Heart left ventricle (tissue), 16 donors: ENCODE data around the gene CD74. TPM values are rescaled to one million over a fixed set of nuclear protein-coding genes. Genes with fewer than 3 reads are reported as not detected.
"Not testable (repeated sequence)": the region's sequence is repeated elsewhere in the genome, so short reads cannot be mapped to it uniquely, and the experiment has no call there.

Source experiments
- ATAC-seq, 4 donors: fragments of 200-7000 bp; cut with Tn5 transposase; one replicate each; pipeline ENCODE4 v1.9.1; 2020 to 2022; ENCODE audit warnings: moderate library complexity in 4 of 4, mild to moderate bottlenecking in 3 of 4, moderate number of reproducible peaks in 1 of 4
- DNase-seq, 5 donors: peaks; one replicate each; pipeline ENCODE4 v3.0.0-alpha.2; 2020
- H3K27ac ChIP-seq, 12 donors: fragments of 200-600 bp; sonication (generic) in 4 of 12; one replicate each; pipeline versions ENCODE4 v1.5.0 to v1.8.0; 2016 to 2022; ENCODE audit warnings: mild to moderate bottlenecking in 2 of 12
- H3K27me3 ChIP-seq, 9 donors: fragments of 200-600 bp; sonication (generic) in 2 of 9; one replicate each; pipeline versions ENCODE4 v1.5.1 to v1.8.0; 2016 to 2022; ENCODE audit warnings: mild to moderate bottlenecking in 3 of 9
- H3K36me3 ChIP-seq, 9 donors: fragments of 200-600 bp; sonication (generic) in 2 of 9; one replicate each; pipeline versions ENCODE4 v1.5.0 to v1.8.0; 2018 to 2022; ENCODE audit warnings: mild to moderate bottlenecking in 2 of 9
- H3K4me1 ChIP-seq, 12 donors: fragments of 200-600 bp; sonication (generic) in 4 of 12; one replicate each; pipeline versions ENCODE4 v1.5.0 to v1.8.0; 2016 to 2022; ENCODE audit warnings: mild to moderate bottlenecking in 3 of 12
- H3K4me3 ChIP-seq, 12 donors: fragments of 200-600 bp; sonication (generic) in 4 of 12; one replicate each; pipeline versions ENCODE4 v1.5.0 to v1.8.0; 2017 to 2022; ENCODE audit warnings: mild to moderate bottlenecking in 9 of 12, moderate library complexity in 4 of 12
- H3K9me3 ChIP-seq, 12 donors: fragments of 200-600 bp; sonication (generic) in 4 of 12; one replicate each; pipeline versions ENCODE4 v1.5.0 to v1.8.0; 2016 to 2022; ENCODE audit warnings: mild to moderate bottlenecking in 1 of 12
- CTCF ChIP-seq, 12 donors: fragments of 200-600 bp; sonication (generic) in 4 of 12; IDR thresholded peaks; one replicate each; pipeline versions ENCODE4 v1.5.0 to v1.8.0; 2018 to 2022; ENCODE audit warnings: antibody characterized with exemption in 12 of 12, mild to moderate bottlenecking in 5 of 12
- POLR2A ChIP-seq, 2 donors: fragments of 450-650 bp; IDR thresholded peaks; one replicate each; pipeline ENCODE4 v1.6.1; 2017; ENCODE audit warnings: antibody characterized with exemption in 2 of 2, mild to moderate bottlenecking in 2 of 2, moderate library complexity in 2 of 2
- WGBS, 4 donors: extraction: QIAGEN DNeasy Blood & Tissue Kit in 2 of 4; methylation state at CpG; one replicate each; pipeline versions ENCODE4 v1.1.5 to v1.1.7; 2013 to 2018; 5-methylcytosine and 5-hydroxymethylcytosine counted together
- intact Hi-C, 10 donors: fragments of 100-400 bp; cut with DNase I; formaldehyde crosslinking; loops; one replicate each; pipeline versions ENCODE4 v1.11.1 to v1.14.2; 2022
- polyA plus RNA-seq, 2 donors: library from polyadenylated mRNA; stranded (reverse); fragments of 200-250 nt; gene quantifications; one replicate each; pipeline ENCODE4 v1.2.3, GENCODE V29; 2013
- total RNA-seq, 9 donors: library from RNA; depleted of rRNA in 2 of 9; stranded (reverse); fragments of >200 nt in 2 of 9; fragmentation: NEBNext Ultra II Directional in 3 of 9; extraction: Animal tissue kit (Norgen Biotek cat#: 25700) in 3 of 9; gene quantifications; one replicate each; pipeline versions ENCODE4 v1.1.0 to v1.2.4, GENCODE V29; 2016 to 2023
- donor health status: ischemic (EF 13 %, LVEDD 7.1; RV severe dilation, severe dysfunction).
- donor health status: healthy with polysubstance abuse.
- donor health status: DM: no; HTN: yes; CAD: no.
- donor health status: DM: no; HTN: no; CAD: no.
- donor health status: ischemic (EF 25% LVEDD 6.9; RV normal size, moderate dysfunction).
- donor health status: ischemic (EF 25% LVEDD 5.7; RV mildly dilated, moderate dysfunction).
- donor health status: healthy.
- donor health status: DM: yes; HTN: yes; CAD: no.
- donor health status: ischemic (EF 35%, LVEDD 5.7; RV mildly dilated, moderate dysfunction).
- donor health status: nonischemic (EF 11% LVEDD 7.7; RV severe dilation, severe dysfunction).
- donor health status: DM: yes; HTN: yes; CAD: no.
- donor health status: PGD.
- donor health status: ischemic (EF 29% LVEDD 5.4; RV normal size, mild dysfunction).
- donor health status: nonischemic (EF 23%, LVEDD 6.1; RV moderate dilation, normal function).

Gene CD74
- total and polyA plus RNA-seq, 11 donors = 139 to 2,756 (median 290) TPM

GRCh38 chr5:150422758-150423157 lies 10.0 kb upstream of the CD74 start:
- ATAC-seq = no peak
- intact Hi-C loops = loop anchor here in 1 of 10 donors (10.0 kb wide), 1 partner anchor 388 kb away; no protein-coding TSS in a partner anchor
- Histone ChIP-seq H3K4me3 (no peak overlapping the region), H3K27me3 (no peaks in the 10 kb centered on the region), H3K9me3 (no peaks in the 10 kb centered on the region), H3K27ac (no peak overlapping the region), H3K36me3 (no peaks in the 10 kb centered on the region), H3K4me1 (peaks cover 0 to 3% (median 0%) of the 10 kb centered on the region in 12 donors)
- 65 to 81% (median 70%) methylated on average over 3 of the region's 3 CpGs for WGBS, 4 donors
- DNase-seq = no peak
- TF ChIP-seq POLR2A (IDR thresholded peaks at IDR 0.05) (no peak), CTCF (IDR thresholded peaks at IDR 0.05) (no peak)

GRCh38 chr5:150422075-150422474 lies 9.4 kb upstream of the CD74 start:
- intact Hi-C loops = loop anchor here in 1 of 10 donors (10.0 kb wide), 1 partner anchor 387 kb away; no protein-coding TSS in a partner anchor
- DNase-seq (no peak), ATAC-seq (no peak)
- Histone ChIP-seq H3K4me3 (no peak overlapping the region), H3K4me1 (no peaks in the 10 kb centered on the region), H3K27me3 (no peaks in the 10 kb centered on the region), H3K36me3 (no peaks in the 10 kb centered on the region), H3K27ac (no peak overlapping the region), H3K9me3 (no peaks in the 10 kb centered on the region)
- WGBS, 4 donors = 51 to 82% (median 61%) methylated on average over 3 to 4 of the region's 4 CpGs
- TF ChIP-seq CTCF (IDR thresholded peaks at IDR 0.05) (no peak), POLR2A (IDR thresholded peaks at IDR 0.05) (no peak)

- H3K27me3 ChIP-seq = no peaks in the 10 kb centered on the region
- H3K9me3 ChIP-seq = no peaks in the 10 kb centered on the region
- WGBS, 4 donors = 84 to 88% (median 87%) methylated on average over 7 of the region's 7 CpGs
- ATAC-seq = no peak
- intact Hi-C loops = loop anchor here in 1 of 10 donors (10.0 kb wide), 1 partner anchor 385 kb away; no protein-coding TSS in a partner anchor
- no peaks in the 10 kb centered on the region for H3K36me3 ChIP-seq
- H3K4me1 ChIP-seq = no peaks in the 10 kb centered on the region
- no peak overlapping the region for H3K4me3 ChIP-seq
- TF ChIP-seq CTCF (IDR thresholded peaks at IDR 0.05) (no peak), POLR2A (IDR thresholded peaks at IDR 0.05) (no peak)
- peak in 1 of 5 donors; percentile 15 for DNase-seq
- H3K27ac ChIP-seq = no peak overlapping the region
These were observed 7.0 kb upstream of the CD74 start for GRCh38 chr5:150419630-150420270.

- ATAC-seq, H3K9me3 ChIP-seq, H3K27me3 ChIP-seq, intact Hi-C loops, H3K4me3 ChIP-seq: not testable (repeated sequence)
- 91 to 94% (median 92%) methylated on average over 16 of the region's 16 CpGs for WGBS, 4 donors
- DNase-seq = peak in 1 of 5 donors; percentile 24
- Histone ChIP-seq H3K4me1 (peaks cover 0 to 40% (median 15%) of the 10 kb centered on the region in 12 donors), H3K36me3 (peaks cover 0 to 12% (median 0%) of the 10 kb centered on the region in 9 donors), H3K27ac (peak overlapping the region in 11 of 12 donors; percentile 77 to 98 (median 90))
These were observed 1.4 kb upstream of the CD74 start for GRCh38 chr5:150413902-150414790.
